Choroid plexus epithelial cell (primary cell): Measurements from ENCODE around the gene GCSH.

ENCODE experiments used
- DNase-seq: peaks from one replicate; pipeline ENCODE4 v3.0.0-alpha.2; 2010; ENCODE audit warnings: low read depth
- H3K4me3 ChIP-seq: 2 replicates; pipeline ENCODE4 v1.5.1; 2011; ENCODE audit warnings: low read depth, mild to moderate bottlenecking, control low read depth, low read length, moderate library complexity
- CTCF ChIP-seq: conservative IDR thresholded peaks from 2 replicates; pipeline ENCODE4 v1.5.1; 2011; ENCODE audit warnings: low read depth, mild to moderate bottlenecking, control low read depth, inconsistent platforms, low read length, moderate library complexity

The GCSH gene

GRCh38 chr16:81042821-81043220, 53.4 kb downstream of the GCSH start:
- TF ChIP-seq CTCF, result no peak

GRCh38 chr16:81041696-81042095, 54.5 kb downstream of the GCSH start:
- TF ChIP-seq CTCF, result no peak
- no peak for DNase-seq
- H3K4me3 ChIP-seq, result no peak overlapping the region

More at GRCh38 chr16:81042821-81043220, 53.4 kb downstream of the GCSH start:
- no peak for DNase-seq
- H3K4me3 ChIP-seq, result no peak overlapping the region

- no peak for DNase-seq
- no peak for TF ChIP-seq CTCF
- H3K4me3 ChIP-seq, result no peak overlapping the region
These were observed 55.4 kb downstream of the GCSH start for GRCh38 chr16:81040842-81041241.

GRCh38 chr16:81040131-81040530, 56.1 kb downstream of the GCSH start:
- TF ChIP-seq CTCF, result no peak
- H3K4me3 ChIP-seq, result no peak overlapping the region
- no peak for DNase-seq

- no peak for TF ChIP-seq CTCF
- no peak for DNase-seq
- H3K4me3 ChIP-seq, result peak overlapping the region; percentile 81
These were observed 59.3 kb downstream of the GCSH start for GRCh38 chr16:81036751-81037350.

GRCh38 chr16:81035975-81036750, 60.0 kb downstream of the GCSH start:
- DNase-seq, result peak; percentile 25
- peak overlapping the region; percentile 81 for H3K4me3 ChIP-seq
- TF ChIP-seq CTCF, result no peak
